Fibroblast of skin of abdomen (primary cell): Measurements from ENCODE around the gene ADGRB2. TPM values are rescaled to one million over a fixed set of nuclear protein-coding genes. Genes with fewer than 3 reads are reported as not detected.

Source experiments
- DNase-seq: peaks from one replicate; pipeline ENCODE4 v3.0.0-alpha.2; 2013
- polyA plus RNA-seq, 2 experiments: library from polyadenylated mRNA; unstranded; fragments of 120-200 nt; gene quantifications; one replicate each; pipeline ENCODE4 v1.2.1, GENCODE V29; 2013; ENCODE audit not compliant: insufficient read length in 2 of 2

Gene ADGRB2
- 18.7 TPM for polyA plus RNA-seq (2013, experiment 1 of 2; ENCODE audit: insufficient read length)
- 20.3 TPM for polyA plus RNA-seq (2013, experiment 2 of 2; ENCODE audit: insufficient read length)

- no peak for DNase-seq
Observed at GRCh38 chr1:31764312-31765040, at the start of gene ADGRB2. Gene ADGRB2, minus strand, starts transcription at chr1:31764340. Its CDS starts 7,119 bp downstream, at chr1:31757221.

- no peak for DNase-seq
Observed at GRCh38 chr1:31812158-31812829, 48.2 kb upstream of the ADGRB2 start.

GRCh38 chr1:31811605-31812004 is 47.5 kb upstream of the ADGRB2 start:
- DNase-seq = peak; percentile 64

- no peak for DNase-seq
Observed at GRCh38 chr1:31809698-31810097, 45.6 kb upstream of the ADGRB2 start.

GRCh38 chr1:31807273-31808048 is 43.3 kb upstream of the ADGRB2 start:
- DNase-seq = no peak

- no peak for DNase-seq
Observed at GRCh38 chr1:31805318-31805717, 41.2 kb upstream of the ADGRB2 start.

GRCh38 chr1:31804098-31804497 is 40.0 kb upstream of the ADGRB2 start:
- DNase-seq = no peak

GRCh38 chr1:31803610-31804009 is 39.5 kb upstream of the ADGRB2 start:
- DNase-seq = no peak

GRCh38 chr1:31802190-31803150 is 38.3 kb upstream of the ADGRB2 start:
- no peak for DNase-seq

GRCh38 chr1:31801458-31801857 is 37.3 kb upstream of the ADGRB2 start:
- DNase-seq = no peak

- no peak for DNase-seq
Observed at GRCh38 chr1:31800674-31800967, 36.5 kb upstream of the ADGRB2 start.

- no peak for DNase-seq
Observed at GRCh38 chr1:31799895-31800673, 35.9 kb upstream of the ADGRB2 start.

- no peak for DNase-seq
Observed at GRCh38 chr1:31799196-31799894, 35.2 kb upstream of the ADGRB2 start.

GRCh38 chr1:31798433-31799195 is 34.5 kb upstream of the ADGRB2 start:
- peak; percentile 88 for DNase-seq

- DNase-seq = no peak
Observed at GRCh38 chr1:31798086-31798432, 33.9 kb upstream of the ADGRB2 start.

GRCh38 chr1:31797216-31797615 is 33.1 kb upstream of the ADGRB2 start:
- no peak for DNase-seq

GRCh38 chr1:31796707-31797106 is 32.6 kb upstream of the ADGRB2 start:
- DNase-seq = no peak

GRCh38 chr1:31795801-31796621 is 31.9 kb upstream of the ADGRB2 start:
- DNase-seq = peak; percentile 87

- no peak for DNase-seq
Observed at GRCh38 chr1:31795096-31795675, 31.0 kb upstream of the ADGRB2 start.
